Stimulated activated CD8-positive, alpha-beta memory T cell treated with anti-CD3 and anti-CD28 coated beads, Interleukin-12 subunit alpha, Interleukin-12 subunit beta, amount 100 ng/mL, for 24 hours (primary cell): ENCODE measurements around the gene PITPNC1.

Experiments
- DNase-seq: peaks from one replicate; pipeline ENCODE4 v3.0.0-alpha.2; 2020; ENCODE audit errors: extremely low read depth

PITPNC1 gene

DNA sequence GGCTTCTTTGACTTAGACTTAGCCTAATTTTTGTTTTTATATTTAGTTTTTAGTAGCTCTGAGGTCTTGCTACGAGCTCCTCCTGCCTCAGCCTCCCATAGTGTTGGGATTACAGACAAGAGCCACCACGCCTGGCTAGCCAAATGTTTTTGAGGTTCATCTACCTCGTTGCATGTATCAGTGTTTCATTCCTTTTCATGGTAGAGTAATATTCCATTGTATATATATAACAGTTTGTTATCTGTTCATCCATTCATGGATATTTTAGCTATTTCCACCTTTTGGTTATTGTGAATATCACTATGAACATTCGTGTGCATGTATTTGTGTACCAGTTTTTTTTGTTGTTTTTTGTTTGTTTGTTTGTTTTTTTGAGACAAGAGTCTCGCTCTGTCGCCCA, 352.8 kb downstream of the PITPNC1 start:
- DNase-seq, result no peak

DNA sequence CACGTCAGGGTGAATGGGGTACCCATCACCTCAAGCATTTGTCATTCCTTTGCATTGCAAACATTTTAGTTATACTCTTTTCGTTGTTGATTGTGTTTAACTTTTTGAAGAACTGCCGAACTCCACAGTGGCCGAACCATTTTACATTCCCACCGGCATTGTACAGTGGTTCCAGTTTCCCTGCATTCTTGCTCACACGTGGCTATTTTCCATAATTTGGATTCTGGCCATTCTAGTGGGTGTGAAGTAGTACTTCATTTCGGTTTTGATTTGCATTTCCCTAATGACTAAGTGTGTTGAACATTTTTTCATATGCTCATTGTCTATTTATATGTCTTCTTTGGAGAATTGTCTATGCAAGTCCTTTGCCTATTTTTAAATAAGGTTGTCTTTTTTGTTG, 353.6 kb downstream of the PITPNC1 start:
- no peak for DNase-seq

- no peak for DNase-seq
Measured at GRCh38 chr17:67733449-67733848, 356.4 kb downstream of the PITPNC1 start.

DNA sequence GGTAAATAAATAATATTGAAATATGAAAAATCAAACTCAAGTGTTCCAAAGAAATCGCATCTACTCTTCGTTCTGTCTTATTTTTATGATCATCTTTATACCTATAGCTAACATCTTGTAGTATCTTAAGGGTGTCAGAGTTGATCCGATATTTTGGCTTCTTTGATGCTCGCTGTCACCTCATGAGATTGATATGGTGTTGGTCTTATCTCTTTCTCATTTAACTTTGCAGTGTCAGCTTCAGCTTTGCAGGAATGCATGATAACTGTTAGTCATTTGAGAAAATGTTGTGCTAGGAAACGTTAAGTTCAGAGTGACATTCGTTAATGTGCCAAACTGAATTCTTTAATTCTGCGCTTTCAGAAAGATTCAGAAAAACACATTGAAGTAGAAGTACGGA, 360.1 kb downstream of the PITPNC1 start:
- DNase-seq, result no peak

DNA sequence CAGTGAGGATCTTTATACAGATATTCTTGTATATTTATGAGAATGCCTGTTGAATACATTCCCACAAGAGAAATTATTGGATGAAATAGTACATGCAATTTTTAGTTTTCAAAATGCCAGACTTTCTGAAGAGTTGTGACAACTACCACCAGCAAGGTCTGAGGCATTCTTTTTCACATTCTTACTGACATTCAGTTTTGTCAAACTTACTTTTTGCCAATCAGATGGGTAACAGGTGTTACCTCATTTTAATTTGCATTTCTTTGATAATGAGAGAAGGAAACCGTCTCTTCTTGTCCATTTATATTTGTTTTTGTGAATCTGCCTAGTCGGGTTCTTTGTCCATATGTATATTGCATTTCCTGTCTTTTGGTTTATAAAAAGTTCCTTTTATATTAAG, 364.9 kb downstream of the PITPNC1 start:
- DNase-seq, result no peak
